22Rv1 (cell line): ENCODE measurements around the gene NLRC3.

Experiments
- ZFX ChIP-seq: fragments of 450-650 bp; IDR thresholded peaks from 2 replicates; pipeline ENCODE4 v1.6.1; 2017; ENCODE audit warnings: antibody characterized with exemption, borderline replicate concordance
- TF ChIP-seq, protein P1 (sequence below): fragments of 450-650 bp; IDR thresholded peaks from 2 replicates; pipeline ENCODE4 v1.5.1; 2017; ENCODE audit warnings: mild to moderate bottlenecking

DNA sequence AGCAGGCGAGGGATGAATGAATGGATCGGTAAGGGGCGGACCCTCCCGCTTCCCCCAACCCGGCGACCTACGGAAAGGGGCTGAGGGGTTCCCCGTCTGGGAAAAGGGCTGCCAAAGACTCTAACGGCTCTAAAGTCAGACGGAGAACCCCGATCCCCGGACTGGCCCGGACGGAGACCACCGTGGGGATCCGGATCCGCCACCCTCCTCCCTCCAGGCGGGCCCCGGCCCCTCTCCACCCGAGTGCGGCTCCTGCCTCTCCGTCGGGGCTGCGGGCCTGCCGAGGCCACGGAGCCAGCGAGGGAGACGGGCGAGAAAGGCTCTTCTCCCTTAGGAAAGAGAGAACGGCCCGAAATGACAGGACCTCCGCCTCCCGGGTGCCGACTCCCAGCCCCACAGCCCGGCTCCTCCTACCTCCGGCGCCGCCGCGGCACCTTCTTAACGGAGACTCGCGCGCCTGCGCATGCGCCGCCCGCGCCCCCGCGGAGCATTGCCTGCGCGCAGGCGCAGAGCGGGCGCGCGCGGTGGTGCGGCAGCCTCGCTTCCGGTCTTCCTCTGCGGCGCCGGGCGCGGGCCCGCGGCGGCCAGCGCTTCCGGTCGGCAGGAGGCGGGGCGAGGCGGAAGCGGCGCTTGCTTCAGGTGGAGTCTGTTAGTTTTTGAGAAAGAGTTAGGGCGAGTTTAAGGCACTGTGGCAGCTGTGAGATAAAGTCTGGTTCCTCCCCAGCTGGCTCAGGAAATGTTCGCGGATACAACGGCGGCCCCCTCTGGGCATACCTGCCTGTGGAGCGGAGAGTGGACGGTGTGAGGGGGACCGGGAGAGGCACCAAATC, 34.2 kb upstream of the NLRC3 start, which contains the start of gene SLX4:
- TF ChIP-seq, protein P1, sequence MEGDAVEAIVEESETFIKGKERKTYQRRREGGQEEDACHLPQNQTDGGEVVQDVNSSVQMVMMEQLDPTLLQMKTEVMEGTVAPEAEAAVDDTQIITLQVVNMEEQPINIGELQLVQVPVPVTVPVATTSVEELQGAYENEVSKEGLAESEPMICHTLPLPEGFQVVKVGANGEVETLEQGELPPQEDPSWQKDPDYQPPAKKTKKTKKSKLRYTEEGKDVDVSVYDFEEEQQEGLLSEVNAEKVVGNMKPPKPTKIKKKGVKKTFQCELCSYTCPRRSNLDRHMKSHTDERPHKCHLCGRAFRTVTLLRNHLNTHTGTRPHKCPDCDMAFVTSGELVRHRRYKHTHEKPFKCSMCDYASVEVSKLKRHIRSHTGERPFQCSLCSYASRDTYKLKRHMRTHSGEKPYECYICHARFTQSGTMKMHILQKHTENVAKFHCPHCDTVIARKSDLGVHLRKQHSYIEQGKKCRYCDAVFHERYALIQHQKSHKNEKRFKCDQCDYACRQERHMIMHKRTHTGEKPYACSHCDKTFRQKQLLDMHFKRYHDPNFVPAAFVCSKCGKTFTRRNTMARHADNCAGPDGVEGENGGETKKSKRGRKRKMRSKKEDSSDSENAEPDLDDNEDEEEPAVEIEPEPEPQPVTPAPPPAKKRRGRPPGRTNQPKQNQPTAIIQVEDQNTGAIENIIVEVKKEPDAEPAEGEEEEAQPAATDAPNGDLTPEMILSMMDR: no peak
- TF ChIP-seq ZFX: no peak
